BLaER1 (cell line): ENCODE measurements around the gene ACADS.

Experiments used
- H3K27ac ChIP-seq: shearing (Covaris generic); formaldehyde crosslinking; 2 replicates; pipeline ENCODE4 v1.8.1; 2022
- H3K27me3 ChIP-seq: shearing (Covaris generic); formaldehyde crosslinking; 2 replicates; pipeline ENCODE4 v1.8.1; 2022
- H3K36me3 ChIP-seq: shearing (Covaris generic); formaldehyde crosslinking; 2 replicates; pipeline ENCODE4 v1.8.1; 2022
- H3K4me1 ChIP-seq: shearing (Covaris generic); formaldehyde crosslinking; 2 replicates; pipeline ENCODE4 v1.8.1; 2022
- H3K4me2 ChIP-seq: shearing (Covaris generic); formaldehyde crosslinking; 2 replicates; pipeline ENCODE4 v1.8.1; 2022
- H3K4me3 ChIP-seq: shearing (Covaris generic); formaldehyde crosslinking; 2 replicates; pipeline ENCODE4 v1.8.1; 2022
- H3K9ac ChIP-seq: shearing (Covaris generic); formaldehyde crosslinking; 2 replicates; pipeline ENCODE4 v1.8.1; 2022
- H3K9me3 ChIP-seq: shearing (Covaris generic); formaldehyde crosslinking; 2 replicates; pipeline ENCODE4 v1.8.1; 2022
- H4K20me1 ChIP-seq: shearing (Covaris generic); formaldehyde crosslinking; 2 replicates; pipeline ENCODE4 v1.8.1; 2022
- Cebpa-rat ChIP-seq: shearing (Covaris generic); IDR thresholded peaks from 2 replicates; pipeline ENCODE4 v1.8.1; 2022

ACADS gene

GRCh38 chr12:120783197-120783596 lies 57.6 kb downstream of the ACADS start:
- no peak for TF ChIP-seq Cebpa-rat
- Histone ChIP-seq H3K27ac (no peak overlapping the region), H3K4me2 (no peak overlapping the region), H3K9ac (no peak overlapping the region), H3K9me3 (no peaks in the 10 kb centered on the region), H3K36me3 (peaks cover 68% of the 10 kb centered on the region), H3K4me1 (no peaks in the 10 kb centered on the region), H3K4me3 (no peak overlapping the region), H3K27me3 (no peaks in the 10 kb centered on the region), H4K20me1 (peaks cover 38% of the 10 kb centered on the region; the same call in 1 of the 2 replicates)

GRCh38 chr12:120784804-120785203 lies 59.2 kb downstream of the ACADS start:
- TF ChIP-seq Cebpa-rat: no peak
- Histone ChIP-seq H3K27me3 (no peaks in the 10 kb centered on the region), H3K9me3 (no peaks in the 10 kb centered on the region), H3K4me3 (no peak overlapping the region), H3K9ac (no peak overlapping the region), H3K4me1 (no peaks in the 10 kb centered on the region), H3K36me3 (peaks cover 61% of the 10 kb centered on the region), H3K4me2 (no peak overlapping the region), H4K20me1 (peaks cover 35% of the 10 kb centered on the region; the same call in 1 of the 2 replicates), H3K27ac (no peak overlapping the region)

- peaks cover 7% of the 10 kb centered on the region; the same call in 1 of the 2 replicates for H3K4me1 ChIP-seq
- no peaks in the 10 kb centered on the region for H3K27me3 ChIP-seq
- H3K36me3 ChIP-seq: peaks cover 45% of the 10 kb centered on the region
- no peak overlapping the region for H3K27ac ChIP-seq
- H4K20me1 ChIP-seq: peaks cover 47% of the 10 kb centered on the region; the same call in 1 of the 2 replicates
- H3K4me3 ChIP-seq: no peak overlapping the region
- no peak overlapping the region for H3K9ac ChIP-seq
- H3K9me3 ChIP-seq: no peaks in the 10 kb centered on the region
- no peak overlapping the region for H3K4me2 ChIP-seq
- no peak for TF ChIP-seq Cebpa-rat
Observed at GRCh38 chr12:120787889-120788288, 62.3 kb downstream of the ACADS start.
